ENCODE results near the gene RRH.
"Not testable (repeated sequence)": the region's sequence is repeated elsewhere in the genome, so short reads cannot be mapped to it uniquely, and the experiment has no call there.

Gene RRH

GRCh38 chr4:109846395-109847098 lies 18.8 kb downstream of the RRH start:
- no peak for DNase-seq

- no peak for DNase-seq
Measured at GRCh38 chr4:109847896-109848442, 20.2 kb downstream of the RRH start, which contains the start of gene LRIT3. Gene LRIT3, plus strand, starts transcription at chr4:109848107. Its CDS starts 95 bp downstream, at chr4:109848202.

- DNase-seq: no peak
Measured at GRCh38 chr4:109848501-109848900, 20.7 kb downstream of the RRH start.

GRCh38 chr4:109850601-109851000 lies 22.8 kb downstream of the RRH start:
- no peak for DNase-seq

- DNase-seq: not testable (repeated sequence)
Measured at GRCh38 chr4:109859426-109860300, 31.9 kb downstream of the RRH start.

GRCh38 chr4:109861271-109861670 lies 33.5 kb downstream of the RRH start:
- DNase-seq: no peak

GRCh38 chr4:109861916-109862511 lies 34.2 kb downstream of the RRH start:
- DNase-seq: no peak

GRCh38 chr4:109864134-109864533 lies 36.4 kb downstream of the RRH start:
- no peak for DNase-seq

- no peak for DNase-seq
Measured at GRCh38 chr4:109870061-109870460, 42.3 kb downstream of the RRH start.

GRCh38 chr4:109872065-109872464 lies 44.3 kb downstream of the RRH start:
- no peak for DNase-seq

- DNase-seq: no peak
Measured at GRCh38 chr4:109872950-109873656, 45.3 kb downstream of the RRH start.

GRCh38 chr4:109873791-109874514 lies 46.2 kb downstream of the RRH start:
- no peak for DNase-seq

- DNase-seq: no peak
Measured at GRCh38 chr4:109875106-109875505, 47.3 kb downstream of the RRH start.

GRCh38 chr4:109875553-109875952 lies 47.8 kb downstream of the RRH start:
- not testable (repeated sequence) for DNase-seq

- no peak for DNase-seq
Measured at GRCh38 chr4:109876634-109877265, 49.0 kb downstream of the RRH start.

- no peak for DNase-seq
Measured at GRCh38 chr4:109877400-109877799, 49.6 kb downstream of the RRH start.

GRCh38 chr4:109878355-109878754 lies 50.6 kb downstream of the RRH start:
- DNase-seq: no peak

GRCh38 chr4:109879081-109879480 lies 51.3 kb downstream of the RRH start:
- no peak for DNase-seq

- no peak for DNase-seq
Measured at GRCh38 chr4:109879636-109880314, 52.0 kb downstream of the RRH start.

- no peak for DNase-seq
Measured at GRCh38 chr4:109886303-109886702, 58.5 kb downstream of the RRH start.

- DNase-seq: no peak
Measured at GRCh38 chr4:109887071-109887470, 59.3 kb downstream of the RRH start.
